Heart left ventricle (tissue), 16 donors: ENCODE measurements around the gene LAMP1. TPM values are rescaled to one million over a fixed set of nuclear protein-coding genes. Genes with fewer than 3 reads are reported as not detected.

ENCODE experiments used
- ATAC-seq, 4 donors: fragments of 200-7000 bp; cut with Tn5 transposase; one replicate each; pipeline ENCODE4 v1.9.1; 2020 to 2022; ENCODE audit warnings: moderate library complexity in 4 of 4, mild to moderate bottlenecking in 3 of 4, moderate number of reproducible peaks in 1 of 4
- DNase-seq, 5 donors: peaks; one replicate each; pipeline ENCODE4 v3.0.0-alpha.2; 2020
- H3K27ac ChIP-seq, 12 donors: fragments of 200-600 bp; sonication (generic) in 4 of 12; one replicate each; pipeline versions ENCODE4 v1.5.0 to v1.8.0; 2016 to 2022; ENCODE audit warnings: mild to moderate bottlenecking in 2 of 12
- H3K27me3 ChIP-seq, 9 donors: fragments of 200-600 bp; sonication (generic) in 2 of 9; one replicate each; pipeline versions ENCODE4 v1.5.1 to v1.8.0; 2016 to 2022; ENCODE audit warnings: mild to moderate bottlenecking in 3 of 9
- H3K36me3 ChIP-seq, 9 donors: fragments of 200-600 bp; sonication (generic) in 2 of 9; one replicate each; pipeline versions ENCODE4 v1.5.0 to v1.8.0; 2018 to 2022; ENCODE audit warnings: mild to moderate bottlenecking in 2 of 9
- H3K4me1 ChIP-seq, 12 donors: fragments of 200-600 bp; sonication (generic) in 4 of 12; one replicate each; pipeline versions ENCODE4 v1.5.0 to v1.8.0; 2016 to 2022; ENCODE audit warnings: mild to moderate bottlenecking in 3 of 12
- H3K4me3 ChIP-seq, 12 donors: fragments of 200-600 bp; sonication (generic) in 4 of 12; one replicate each; pipeline versions ENCODE4 v1.5.0 to v1.8.0; 2017 to 2022; ENCODE audit warnings: mild to moderate bottlenecking in 9 of 12, moderate library complexity in 4 of 12
- H3K9me3 ChIP-seq, 12 donors: fragments of 200-600 bp; sonication (generic) in 4 of 12; one replicate each; pipeline versions ENCODE4 v1.5.0 to v1.8.0; 2016 to 2022; ENCODE audit warnings: mild to moderate bottlenecking in 1 of 12
- CTCF ChIP-seq, 12 donors: fragments of 200-600 bp; sonication (generic) in 4 of 12; IDR thresholded peaks; one replicate each; pipeline versions ENCODE4 v1.5.0 to v1.8.0; 2018 to 2022; ENCODE audit warnings: antibody characterized with exemption in 12 of 12, mild to moderate bottlenecking in 5 of 12
- POLR2A ChIP-seq, 2 donors: fragments of 450-650 bp; IDR thresholded peaks; one replicate each; pipeline ENCODE4 v1.6.1; 2017; ENCODE audit warnings: antibody characterized with exemption in 2 of 2, mild to moderate bottlenecking in 2 of 2, moderate library complexity in 2 of 2
- WGBS, 4 donors: extraction: QIAGEN DNeasy Blood & Tissue Kit in 2 of 4; methylation state at CpG; one replicate each; pipeline versions ENCODE4 v1.1.5 to v1.1.7; 2013 to 2018; 5-methylcytosine and 5-hydroxymethylcytosine counted together
- intact Hi-C, 10 donors: fragments of 100-400 bp; cut with DNase I; formaldehyde crosslinking; loops; one replicate each; pipeline versions ENCODE4 v1.11.1 to v1.14.2; 2022
- polyA plus RNA-seq, 2 donors: library from polyadenylated mRNA; stranded (reverse); fragments of 200-250 nt; gene quantifications; one replicate each; pipeline ENCODE4 v1.2.3, GENCODE V29; 2013
- total RNA-seq, 9 donors: library from RNA; depleted of rRNA in 2 of 9; stranded (reverse); fragments of >200 nt in 2 of 9; fragmentation: NEBNext Ultra II Directional in 3 of 9; extraction: Animal tissue kit (Norgen Biotek cat#: 25700) in 3 of 9; gene quantifications; one replicate each; pipeline versions ENCODE4 v1.1.0 to v1.2.4, GENCODE V29; 2016 to 2023
- donor health status: ischemic (EF 13 %, LVEDD 7.1; RV severe dilation, severe dysfunction).
- donor health status: healthy with polysubstance abuse.
- donor health status: DM: no; HTN: yes; CAD: no.
- donor health status: DM: no; HTN: no; CAD: no.
- donor health status: ischemic (EF 25% LVEDD 6.9; RV normal size, moderate dysfunction).
- donor health status: ischemic (EF 25% LVEDD 5.7; RV mildly dilated, moderate dysfunction).
- donor health status: healthy.
- donor health status: DM: yes; HTN: yes; CAD: no.
- donor health status: ischemic (EF 35%, LVEDD 5.7; RV mildly dilated, moderate dysfunction).
- donor health status: nonischemic (EF 11% LVEDD 7.7; RV severe dilation, severe dysfunction).
- donor health status: DM: yes; HTN: yes; CAD: no.
- donor health status: PGD.
- donor health status: ischemic (EF 29% LVEDD 5.4; RV normal size, mild dysfunction).
- donor health status: nonischemic (EF 23%, LVEDD 6.1; RV moderate dilation, normal function).

The LAMP1 gene
- total and polyA plus RNA-seq, 11 donors = 41.4 to 214 (median 97.6) TPM

- WGBS, 4 donors = 86 to 91% (median 87%) methylated on average over 12 of the region's 12 CpGs
- no peaks in the 10 kb centered on the region for H3K4me1 ChIP-seq
- H3K36me3 ChIP-seq = no peaks in the 10 kb centered on the region
- TF ChIP-seq POLR2A (IDR thresholded peaks at IDR 0.05) (no peak), CTCF (IDR thresholded peaks at IDR 0.05) (no peak)
- no peak overlapping the region for H3K4me3 ChIP-seq
- H3K9me3 ChIP-seq = no peaks in the 10 kb centered on the region
- no peak overlapping the region for H3K27ac ChIP-seq
- intact Hi-C loops = no loop called here
- DNase-seq (no peak), ATAC-seq (no peak)
- no peaks in the 10 kb centered on the region for H3K27me3 ChIP-seq
These were observed 56.2 kb downstream of the LAMP1 start for GRCh38 chr13:113353254-113353653.

GRCh38 chr13:113354831-113355610, 58.0 kb downstream of the LAMP1 start:
- TF ChIP-seq CTCF (IDR thresholded peaks at IDR 0.05) = no peak
- no peak for TF ChIP-seq POLR2A (IDR thresholded peaks at IDR 0.05)
- H3K36me3 ChIP-seq = no peaks in the 10 kb centered on the region
- H3K27ac ChIP-seq = no peak overlapping the region

GRCh38 chr13:113355621-113356020, 58.6 kb downstream of the LAMP1 start:
- no peaks in the 10 kb centered on the region for H3K9me3 ChIP-seq
- no peak overlapping the region for H3K4me3 ChIP-seq

More at GRCh38 chr13:113354831-113355610, 58.0 kb downstream of the LAMP1 start:
- no peak overlapping the region for H3K4me3 ChIP-seq
- H3K27me3 ChIP-seq = no peaks in the 10 kb centered on the region
- no peaks in the 10 kb centered on the region for H3K9me3 ChIP-seq
- intact Hi-C loops = no loop called here
- no peaks in the 10 kb centered on the region for H3K4me1 ChIP-seq
- ATAC-seq = no peak
- 92 to 95% (median 94%) methylated on average over 41 of the region's 41 CpGs for WGBS, 4 donors
- no peak for DNase-seq

More at GRCh38 chr13:113355621-113356020, 58.6 kb downstream of the LAMP1 start:
- Histone ChIP-seq H3K27me3 (peaks cover 0 to 4% (median 0%) of the 10 kb centered on the region in 9 donors), H3K27ac (no peak overlapping the region), H3K4me1 (no peaks in the 10 kb centered on the region), H3K36me3 (no peaks in the 10 kb centered on the region)
- 83 to 90% (median 86%) methylated on average over 10 of the region's 10 CpGs for WGBS, 4 donors
- DNase-seq = no peak
- TF ChIP-seq POLR2A (IDR thresholded peaks at IDR 0.05) = no peak
- TF ChIP-seq CTCF (IDR thresholded peaks at IDR 0.05) = no peak
- intact Hi-C loops = no loop called here
- no peak for ATAC-seq
